WERI-Rb-1 (cell line): ENCODE data around the gene TRIM34.
"Not testable (repeated sequence)": the region's sequence is repeated elsewhere in the genome, so short reads cannot be mapped to it uniquely, and the experiment has no call there.

ENCODE experiments used
- DNase-seq: peaks from one replicate; pipeline ENCODE4 v3.0.0-alpha.2; 2020
- H3K27ac ChIP-seq: fragments of 250-450 bp; sonication (Bioruptor Pico); 2 replicates; pipeline ENCODE4 v1.5.1; 2020; ENCODE audit warnings: mild to moderate bottlenecking, moderate library complexity
- H3K27me3 ChIP-seq: fragments of 250-450 bp; sonication (Bioruptor Pico); 2 replicates; pipeline ENCODE4 v1.5.1; 2021; ENCODE audit warnings: mild to moderate bottlenecking, low read depth, moderate library complexity; ENCODE audit not compliant: insufficient read depth, severe bottlenecking
- H3K36me3 ChIP-seq: fragments of 250-450 bp; sonication (Bioruptor Pico); 2 replicates; pipeline ENCODE4 v1.5.1; 2020; ENCODE audit warnings: mild to moderate bottlenecking, moderate library complexity
- H3K4me3 ChIP-seq: 2 replicates; pipeline ENCODE4 v1.5.1; 2011; ENCODE audit warnings: low read depth, mild to moderate bottlenecking, control low read depth, low read length
- H3K9me3 ChIP-seq: fragments of 250-450 bp; sonication (Bioruptor Pico); 2 replicates; pipeline ENCODE4 v1.5.1; 2021; ENCODE audit warnings: mild to moderate bottlenecking, moderate library complexity; ENCODE audit not compliant: severe bottlenecking
- CTCF ChIP-seq: IDR thresholded peaks from 2 replicates; pipeline ENCODE4 v1.5.1; 2011; ENCODE audit warnings: low read depth, mild to moderate bottlenecking, control low read depth, inconsistent platforms, low read length

TRIM34 gene

GRCh38 chr11:5666402-5666793, 41.6 kb downstream of the TRIM34 start:
- H3K27me3 ChIP-seq: peaks cover 82% of the 10 kb centered on the region
- no peak for DNase-seq
- no peak overlapping the region for H3K4me3 ChIP-seq
- TF ChIP-seq CTCF: no peak
- no peaks in the 10 kb centered on the region for H3K9me3 ChIP-seq
- H3K27ac ChIP-seq: no peak overlapping the region
- no peaks in the 10 kb centered on the region for H3K36me3 ChIP-seq

- Histone ChIP-seq H3K27ac (no peak overlapping the region), H3K4me3 (no peak overlapping the region)
- TF ChIP-seq CTCF: no peak
Measured at GRCh38 chr11:5671831-5672230, 47.0 kb downstream of the TRIM34 start.

GRCh38 chr11:5674391-5674790, 49.6 kb downstream of the TRIM34 start:
- TF ChIP-seq CTCF: no peak
- H3K4me3 ChIP-seq: no peak overlapping the region
- no peaks in the 10 kb centered on the region for H3K9me3 ChIP-seq
- DNase-seq: no peak
- H3K27ac ChIP-seq: no peak overlapping the region
- H3K36me3 ChIP-seq: no peaks in the 10 kb centered on the region
- peaks cover 47% of the 10 kb centered on the region for H3K27me3 ChIP-seq

More at GRCh38 chr11:5671831-5672230, 47.0 kb downstream of the TRIM34 start:
- DNase-seq: no peak
- H3K36me3 ChIP-seq: no peaks in the 10 kb centered on the region
- no peaks in the 10 kb centered on the region for H3K9me3 ChIP-seq
- H3K27me3 ChIP-seq: peaks cover 53% of the 10 kb centered on the region

GRCh38 chr11:5679811-5680210, 55.0 kb downstream of the TRIM34 start:
- TF ChIP-seq CTCF: no peak
- H3K36me3 ChIP-seq: no peaks in the 10 kb centered on the region
- DNase-seq: no peak
- H3K9me3 ChIP-seq: no peaks in the 10 kb centered on the region
- no peak overlapping the region for H3K27ac ChIP-seq
- peaks cover 59% of the 10 kb centered on the region for H3K27me3 ChIP-seq
- H3K4me3 ChIP-seq: no peak overlapping the region

- not testable (repeated sequence) for DNase-seq, H3K27ac ChIP-seq, H3K4me3 ChIP-seq, H3K9me3 ChIP-seq, H3K36me3 ChIP-seq
- H3K27me3 ChIP-seq: peaks cover 68% of the 10 kb centered on the region
Measured at GRCh38 chr11:5682890-5683441, 58.2 kb downstream of the TRIM34 start.

GRCh38 chr11:5683620-5684019, 58.8 kb downstream of the TRIM34 start:
- not testable (repeated sequence) for H3K27ac ChIP-seq, H3K4me3 ChIP-seq, DNase-seq, H3K36me3 ChIP-seq, H3K9me3 ChIP-seq
- peaks cover 66% of the 10 kb centered on the region for H3K27me3 ChIP-seq

- H3K27me3 ChIP-seq: peaks cover 66% of the 10 kb centered on the region
- no peaks in the 10 kb centered on the region for H3K9me3 ChIP-seq
- H3K27ac ChIP-seq: no peak overlapping the region
- no peak for DNase-seq
- no peak for TF ChIP-seq CTCF
- no peak overlapping the region for H3K4me3 ChIP-seq
- no peaks in the 10 kb centered on the region for H3K36me3 ChIP-seq
Measured at GRCh38 chr11:5684036-5684645, 59.3 kb downstream of the TRIM34 start.
